PFSK-1 (cell line): ENCODE results near the gene SLC25A20. TPM values are rescaled to one million over a fixed set of nuclear protein-coding genes. Genes with fewer than 3 reads are reported as not detected.
A peak's percentile ranks its signal among the peaks of the same experiment; 100 is the strongest.

Experiments used
- FOXP2 ChIP-seq: optimal IDR thresholded peaks from 2 replicates; pipeline ENCODE3; 2011; ENCODE audit warnings: borderline replicate concordance, control low read depth, inconsistent platforms; ENCODE audit not compliant: insufficient read depth; ENCODE audit errors: extremely low read length, extremely low read depth
- POLR2AphosphoS5 ChIP-seq: IDR thresholded peaks from 2 replicates; pipeline ENCODE4 v1.6.1; 2012; ENCODE audit warnings: low read depth, mild to moderate bottlenecking, control low read depth, low read length, moderate library complexity
- SIN3A ChIP-seq: IDR thresholded peaks from 2 replicates; pipeline ENCODE4 v1.6.1; 2012; ENCODE audit warnings: mild to moderate bottlenecking, low read length, moderate library complexity, borderline replicate concordance; ENCODE audit not compliant: insufficient read depth
- TAF1 ChIP-seq: IDR thresholded peaks from 2 replicates; pipeline ENCODE4 v1.6.1; 2012; ENCODE audit warnings: low read length, control low read depth, borderline replicate concordance; ENCODE audit not compliant: insufficient read depth
- polyA plus RNA-seq: library from polyadenylated mRNA; unstranded; fragments of >200 nt; gene quantifications from one replicate; pipeline ENCODE4 v1.2.1, GENCODE V29; 2012; ENCODE audit warnings: low read depth, missing spikeins; ENCODE audit not compliant: insufficient read length
- TF ChIP-seq, protein P1 (sequence below), 2 experiments: IDR thresholded peaks; 2 replicates each; pipeline versions ENCODE4 v1.6.1 to v1.8.0; 2011 to 2012; ENCODE audit warnings: low read depth in 2 of 2, low read length in 2 of 2, control low read depth in 1 of 2, inconsistent platforms in 1 of 2, mild to moderate bottlenecking in 1 of 2, moderate library complexity in 1 of 2; ENCODE audit not compliant: insufficient read depth in 1 of 2

The SLC25A20 gene
- polyA plus RNA-seq: 12.9 TPM

GRCh38 chr3:48898383-48899234 is at the start of gene SLC25A20:
Gene SLC25A20 (minus strand): TSS chr3:48898882. CDS start chr3:48898794, 88 bp downstream.
- no peak for TF ChIP-seq POLR2AphosphoS5
- 0 out of 2 replicates have a peak, but pooled peaks have one; percentile 39 for TF ChIP-seq TAF1
- 0 out of 2 replicates have a peak, but pooled peaks have one; percentile 55 for TF ChIP-seq SIN3A
- TF ChIP-seq, protein P1, sequence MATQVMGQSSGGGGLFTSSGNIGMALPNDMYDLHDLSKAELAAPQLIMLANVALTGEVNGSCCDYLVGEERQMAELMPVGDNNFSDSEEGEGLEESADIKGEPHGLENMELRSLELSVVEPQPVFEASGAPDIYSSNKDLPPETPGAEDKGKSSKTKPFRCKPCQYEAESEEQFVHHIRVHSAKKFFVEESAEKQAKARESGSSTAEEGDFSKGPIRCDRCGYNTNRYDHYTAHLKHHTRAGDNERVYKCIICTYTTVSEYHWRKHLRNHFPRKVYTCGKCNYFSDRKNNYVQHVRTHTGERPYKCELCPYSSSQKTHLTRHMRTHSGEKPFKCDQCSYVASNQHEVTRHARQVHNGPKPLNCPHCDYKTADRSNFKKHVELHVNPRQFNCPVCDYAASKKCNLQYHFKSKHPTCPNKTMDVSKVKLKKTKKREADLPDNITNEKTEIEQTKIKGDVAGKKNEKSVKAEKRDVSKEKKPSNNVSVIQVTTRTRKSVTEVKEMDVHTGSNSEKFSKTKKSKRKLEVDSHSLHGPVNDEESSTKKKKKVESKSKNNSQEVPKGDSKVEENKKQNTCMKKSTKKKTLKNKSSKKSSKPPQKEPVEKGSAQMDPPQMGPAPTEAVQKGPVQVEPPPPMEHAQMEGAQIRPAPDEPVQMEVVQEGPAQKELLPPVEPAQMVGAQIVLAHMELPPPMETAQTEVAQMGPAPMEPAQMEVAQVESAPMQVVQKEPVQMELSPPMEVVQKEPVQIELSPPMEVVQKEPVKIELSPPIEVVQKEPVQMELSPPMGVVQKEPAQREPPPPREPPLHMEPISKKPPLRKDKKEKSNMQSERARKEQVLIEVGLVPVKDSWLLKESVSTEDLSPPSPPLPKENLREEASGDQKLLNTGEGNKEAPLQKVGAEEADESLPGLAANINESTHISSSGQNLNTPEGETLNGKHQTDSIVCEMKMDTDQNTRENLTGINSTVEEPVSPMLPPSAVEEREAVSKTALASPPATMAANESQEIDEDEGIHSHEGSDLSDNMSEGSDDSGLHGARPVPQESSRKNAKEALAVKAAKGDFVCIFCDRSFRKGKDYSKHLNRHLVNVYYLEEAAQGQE (IDR thresholded peaks at IDR 0.05; ENCODE audit: insufficient read depth in 1 of 2, low read depth in 2 of 2, low read length in 2 of 2): no peak
- peak; percentile 63 for TF ChIP-seq FOXP2

DNA sequence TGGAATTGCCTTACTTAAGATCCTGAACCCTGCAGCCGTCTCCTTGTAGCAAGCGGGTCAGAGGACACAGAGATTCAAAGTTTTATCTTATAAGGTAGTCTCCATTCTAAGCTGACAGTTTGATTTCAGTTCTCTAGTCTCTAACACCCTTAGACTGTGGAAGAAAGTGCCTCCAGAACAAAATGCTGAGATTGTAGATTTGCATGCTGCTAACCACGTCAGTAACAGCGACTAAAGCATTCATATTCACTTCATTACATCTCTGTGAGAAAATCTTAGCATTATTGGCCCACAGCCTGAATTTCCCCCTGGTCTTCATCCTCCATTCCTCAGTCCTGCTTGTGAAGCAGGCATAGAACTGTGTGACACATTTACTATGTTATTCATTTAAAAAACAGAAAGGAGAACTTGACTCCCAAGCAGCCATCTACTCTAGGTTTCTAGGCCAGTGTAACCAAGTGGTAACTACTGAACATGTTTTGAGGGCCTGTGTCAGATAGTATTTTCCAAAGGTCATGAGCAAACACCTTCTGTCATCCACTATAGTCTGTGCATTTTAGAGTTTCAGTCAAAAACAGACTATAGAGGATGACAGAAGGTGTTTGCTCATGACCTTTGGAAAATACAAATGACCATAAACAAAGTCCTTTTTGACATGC is 47.3 kb upstream of the SLC25A20 start:
- TF ChIP-seq SIN3A (no peak), TAF1 (no peak), POLR2AphosphoS5 (no peak)

- TF ChIP-seq TAF1 (no peak), FOXP2 (no peak), POLR2AphosphoS5 (no peak), SIN3A (no peak)
- TF ChIP-seq, protein P1 (IDR thresholded peaks at IDR 0.05; ENCODE audit: insufficient read depth in 1 of 2, low read depth in 2 of 2, low read length in 2 of 2): no peak
Measured at GRCh38 chr3:48945432-48945831, 46.8 kb upstream of the SLC25A20 start.

DNA sequence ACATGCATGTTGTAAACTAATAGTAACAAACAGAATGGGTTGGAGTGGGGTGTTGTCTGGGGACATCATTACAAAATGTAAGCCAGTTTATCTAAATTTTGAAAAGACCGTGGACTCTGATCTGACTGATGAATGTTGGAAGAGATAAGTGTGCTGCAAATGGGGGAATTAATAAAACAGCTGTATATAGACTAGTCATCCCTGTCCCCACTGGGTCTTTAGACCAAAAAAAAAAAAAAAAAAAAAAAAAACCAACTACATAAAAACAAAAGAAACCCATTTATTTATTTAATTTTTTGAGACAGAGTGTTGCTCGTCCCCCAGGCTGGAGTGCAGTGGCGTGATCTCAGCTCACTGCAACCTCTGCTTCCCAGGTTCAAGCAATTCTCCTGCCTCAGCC is 40.0 kb upstream of the SLC25A20 start:
- TF ChIP-seq SIN3A (no peak), FOXP2 (no peak), TAF1 (no peak), POLR2AphosphoS5 (no peak)
- TF ChIP-seq, protein P1 (IDR thresholded peaks at IDR 0.05; ENCODE audit: insufficient read depth in 1 of 2, low read depth in 2 of 2, low read length in 2 of 2): no peak

DNA sequence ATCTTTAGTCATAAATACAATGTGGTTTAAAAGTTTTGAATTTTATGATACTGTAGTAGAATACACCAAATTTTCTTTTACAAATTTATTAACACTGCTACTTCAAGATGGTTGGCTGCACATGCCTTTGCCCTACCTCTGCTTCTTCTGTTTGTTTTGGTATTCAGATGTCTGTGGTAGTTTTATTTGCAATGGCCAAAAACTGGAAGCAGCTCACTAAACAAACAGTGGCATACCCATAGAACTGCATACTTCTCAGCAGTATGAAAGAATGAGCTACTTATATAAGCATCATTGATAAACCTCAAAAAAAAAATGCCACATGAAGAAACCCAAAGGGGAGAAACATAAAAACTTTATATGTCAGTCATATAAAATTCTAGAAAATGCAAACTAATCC is 39.5 kb upstream of the SLC25A20 start:
- TF ChIP-seq, protein P1 (IDR thresholded peaks at IDR 0.05; ENCODE audit: insufficient read depth in 1 of 2, low read depth in 2 of 2, low read length in 2 of 2): no peak
- TF ChIP-seq POLR2AphosphoS5 (no peak), FOXP2 (no peak), SIN3A (no peak), TAF1 (no peak)
